Measurements from ENCODE around the gene BMAL2. TPM values are rescaled to one million over a fixed set of nuclear protein-coding genes. Genes with fewer than 3 reads are reported as not detected.

Gene BMAL2
- total RNA-seq, 1 experiment from 2014 or later: 23.1 TPM

- H3K4me1 ChIP-seq (ENCODE audit: insufficient read depth, low read length): peaks cover 6% of the 10 kb centered on the region; the same call in 1 of the 2 replicates
- no peak overlapping the region for H4K5ac ChIP-seq (ENCODE audit: insufficient read length, low read depth, low read length)
- H3K27ac Mint-ChIP-seq: no peak overlapping the region
- H4K91ac ChIP-seq (ENCODE audit: insufficient read length, low read depth, low read length): no peak overlapping the region
- no CpG with 5 or more reads among the region's 2 CpGs for WGBS (ENCODE audit: extremely low coverage, insufficient read length, low lambda C conversion rate)
- no peak overlapping the region for H2AFZ ChIP-seq (ENCODE audit: low read length)
- H3K36me3 Mint-ChIP-seq (ENCODE audit: insufficient read depth in 1 of 3, low read depth in 3 of 3): peaks cover 0 to 1% (median 0%) of the 10 kb centered on the region in 3 experiments; a peak in 2 of 7 replicates
- TF ChIP-seq CTCF (conservative IDR thresholded peaks at IDR 0.05): no peak
- no peak overlapping the region for H3K23ac ChIP-seq (ENCODE audit: insufficient read length, low read depth, low read length)
- H4K8ac ChIP-seq (replicated peaks; ENCODE audit: insufficient read length, low read depth, low read length): no peak overlapping the region
- H3K9ac ChIP-seq (ENCODE audit: extremely low read depth, insufficient read length, low read length): no peak overlapping the region
- no peak overlapping the region for H3K27ac ChIP-seq (ENCODE audit: insufficient read length, low read depth, low read length)
- no peaks in the 10 kb centered on the region for H3K27me3 ChIP-seq (ENCODE audit: insufficient read depth, low read length)
- H3K79me1 ChIP-seq (ENCODE audit: insufficient read depth, low read depth, low read length, poor library complexity, severe bottlenecking): peaks cover 6% of the 10 kb centered on the region
- no peak overlapping the region for H3T11ph ChIP-seq (ENCODE audit: low read length)
- H4K20me1 ChIP-seq (ENCODE audit: control insufficient read depth, insufficient read depth, insufficient read length): no peaks in the 10 kb centered on the region
- no peak overlapping the region for H2BK12ac ChIP-seq (ENCODE audit: insufficient read length, low read depth, low read length)
- no peaks in the 10 kb centered on the region for H3K23me2 ChIP-seq (ENCODE audit: insufficient read length, low read depth, low read length, poor library complexity, severe bottlenecking)
- no peak for DNase-seq
- no peak overlapping the region for H3K14ac ChIP-seq (ENCODE audit: insufficient read depth, low read length)
- no peak overlapping the region for H3K4ac ChIP-seq (ENCODE audit: low read depth, low read length)
- H2BK15ac ChIP-seq (ENCODE audit: low read depth, low read length): no peak overlapping the region
- no peak overlapping the region for H3K18ac ChIP-seq (ENCODE audit: insufficient read length, low read depth, low read length)
- no peak overlapping the region for H2BK20ac ChIP-seq (ENCODE audit: low read depth, low read length, poor library complexity, severe bottlenecking)
- peaks cover 4% of the 10 kb centered on the region; the same call in 1 of the 2 replicates for H3K79me2 ChIP-seq (ENCODE audit: insufficient read depth, low read length)
- no peak overlapping the region for H3K4me2 ChIP-seq (ENCODE audit: insufficient read depth, insufficient read length, low read length)
- no peak overlapping the region for H3K56ac ChIP-seq (ENCODE audit: insufficient read length, low read depth, low read length)
- no peaks in the 10 kb centered on the region for H3K9me3 ChIP-seq (ENCODE audit: control insufficient read depth, low read depth, low read length)
- no peak overlapping the region for H2BK5ac ChIP-seq (ENCODE audit: insufficient read length, low read length)
- no peak overlapping the region for H2BK120ac ChIP-seq (ENCODE audit: low read depth, low read length, poor library complexity, severe bottlenecking)
- no peaks in the 10 kb centered on the region for H3K27me3 Mint-ChIP-seq (ENCODE audit: low read depth)
- no peak overlapping the region for H3K4me3 Mint-ChIP-seq
- no peaks in the 10 kb centered on the region for H3K9me3 Mint-ChIP-seq
- H2AK5ac ChIP-seq (ENCODE audit: insufficient read length, low read length): no peak overlapping the region
- H3K4me1 Mint-ChIP-seq: peaks cover 38 to 46% of the 10 kb centered on the region in 2 experiments
Measured at GRCh38 chr12:27347779-27348178, 15.1 kb downstream of the BMAL2 start.
